Stimulated activated CD4-positive, alpha-beta T cell treated with anti-CD3 and anti-CD28 coated beads, TNF-alpha, amount 100 ng/mL, for 24 hours (primary cell): ENCODE results near the gene FASTKD1.

Source experiments
- DNase-seq, 3 experiments: peaks; one replicate each; pipeline ENCODE4 v3.0.0-alpha.2; 2020; ENCODE audit warnings: low read depth in 3 of 3

Gene FASTKD1

GRCh38 chr2:169509298-169509885 lies 64.3 kb downstream of the FASTKD1 start, which contains the start of gene KLHL41:
Gene KLHL41, plus strand, starts transcription at chr2:169509702. Its CDS starts 77 bp downstream, at chr2:169509779.
- DNase-seq: no peak

DNA sequence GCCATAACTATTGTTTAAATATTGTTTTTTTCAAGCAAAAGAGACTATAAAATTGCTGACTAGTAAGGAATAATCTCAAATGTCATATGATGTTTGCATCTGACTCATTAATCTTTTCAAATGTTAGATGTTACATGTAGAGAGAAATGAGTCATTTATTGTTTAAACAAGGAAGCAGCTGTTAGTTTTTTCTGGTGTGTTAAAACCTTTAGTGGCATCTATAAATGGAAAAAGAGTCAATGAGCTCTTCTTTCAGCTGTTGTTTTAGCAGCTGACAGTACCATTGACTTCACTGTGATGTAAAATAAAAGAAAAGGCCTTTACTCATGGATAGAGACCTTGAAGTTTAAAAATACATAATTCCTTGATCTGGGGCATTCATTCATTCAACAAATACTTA lies 66.0 kb downstream of the FASTKD1 start:
- DNase-seq: no peak

GRCh38 chr2:169504651-169505050 lies 69.0 kb downstream of the FASTKD1 start:
- DNase-seq: no peak

DNA sequence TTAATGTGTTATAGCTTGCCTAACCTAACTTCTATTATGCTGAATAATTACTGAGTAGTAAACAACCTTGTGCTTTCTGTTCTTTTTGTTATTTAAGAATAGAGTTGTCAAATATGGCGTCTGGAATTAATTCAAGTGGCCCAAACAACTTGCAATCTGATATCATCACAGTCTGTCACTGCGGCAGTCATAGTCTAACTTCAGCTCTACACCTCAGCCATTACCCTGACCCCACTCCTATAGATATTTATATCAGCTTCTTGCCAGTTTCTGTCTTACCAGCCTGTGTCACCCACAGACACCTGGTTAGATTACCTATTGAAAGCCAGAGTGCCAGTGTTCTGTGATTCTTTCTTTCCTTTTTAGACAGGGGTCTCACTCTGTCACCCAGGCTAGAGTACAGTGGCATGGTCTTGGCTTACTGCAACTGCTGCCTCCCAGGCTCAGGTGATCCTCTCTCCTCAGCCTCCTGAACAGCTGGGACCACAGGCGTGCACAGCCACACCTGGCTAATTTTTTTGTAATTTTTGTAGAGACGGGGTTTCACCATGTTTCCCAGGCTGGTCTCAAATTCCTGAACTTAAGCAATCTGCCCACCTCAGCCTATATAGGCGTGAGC lies 78.2 kb downstream of the FASTKD1 start:
- no peak for DNase-seq

DNA sequence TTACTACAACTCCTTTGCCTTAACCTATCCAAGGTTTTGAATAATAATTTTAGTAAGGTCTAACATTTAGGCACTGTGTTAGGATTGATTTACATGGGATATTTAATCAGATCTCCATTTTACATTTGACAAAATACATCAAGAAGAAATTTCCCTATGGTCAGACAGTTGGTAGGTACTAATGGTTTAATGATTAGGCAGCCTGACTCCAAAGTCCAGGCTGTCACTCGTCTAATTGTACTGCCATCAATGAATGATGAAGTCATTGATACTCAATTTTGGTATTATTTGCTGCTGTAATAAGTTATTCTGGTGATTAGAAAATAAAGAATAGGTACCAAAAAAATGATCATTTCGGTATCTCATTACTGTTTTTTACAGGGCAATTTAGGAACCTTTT lies 80.3 kb downstream of the FASTKD1 start:
- no peak for DNase-seq

DNA sequence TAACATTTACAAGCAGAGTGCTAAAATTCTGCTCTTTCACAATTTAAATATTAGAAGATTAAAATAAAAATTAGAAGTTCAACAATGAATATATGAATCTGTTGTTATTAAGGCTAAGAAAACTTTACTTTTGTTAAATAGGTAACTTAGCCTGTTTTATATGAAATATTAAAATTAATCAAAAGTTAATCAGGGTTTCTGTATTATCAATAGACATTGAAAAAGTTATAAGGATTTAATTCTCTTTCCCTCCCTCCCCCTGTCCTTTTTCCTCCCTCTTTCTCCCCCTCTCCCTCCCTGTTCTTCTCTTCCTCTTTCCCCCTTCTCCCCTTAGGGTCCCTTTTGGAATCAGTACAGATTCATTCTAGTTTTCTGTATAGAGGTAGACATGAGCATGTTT lies 82.3 kb downstream of the FASTKD1 start:
- DNase-seq: no peak

- no peak for DNase-seq
These were observed 82.8 kb downstream of the FASTKD1 start for GRCh38 chr2:169490834-169491233.

GRCh38 chr2:169486487-169486886 lies 87.2 kb downstream of the FASTKD1 start:
- no peak for DNase-seq

GRCh38 chr2:169485650-169486138 lies 88.0 kb downstream of the FASTKD1 start:
- DNase-seq: no peak

DNA sequence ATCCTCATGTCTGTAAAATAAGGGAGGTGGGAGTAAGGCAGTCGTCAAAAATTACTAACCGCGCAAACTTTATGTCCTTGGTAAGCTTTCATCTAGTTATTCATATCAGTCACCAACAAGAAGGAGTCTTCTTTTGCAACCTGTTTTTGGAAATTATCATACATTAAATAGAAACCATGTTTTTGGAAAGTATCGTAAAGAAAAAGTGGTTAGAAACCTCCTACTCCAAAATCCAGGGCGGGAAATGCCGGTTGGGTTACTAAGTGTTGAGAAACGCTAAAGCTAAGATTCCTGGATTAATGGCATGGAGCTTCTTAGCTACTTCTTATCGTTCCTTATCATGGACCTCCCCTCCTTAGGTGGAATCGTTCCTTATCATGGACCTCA lies 93.6 kb downstream of the FASTKD1 start:
- DNase-seq: no peak
